ENCODE data around the gene GCNA.

DNA sequence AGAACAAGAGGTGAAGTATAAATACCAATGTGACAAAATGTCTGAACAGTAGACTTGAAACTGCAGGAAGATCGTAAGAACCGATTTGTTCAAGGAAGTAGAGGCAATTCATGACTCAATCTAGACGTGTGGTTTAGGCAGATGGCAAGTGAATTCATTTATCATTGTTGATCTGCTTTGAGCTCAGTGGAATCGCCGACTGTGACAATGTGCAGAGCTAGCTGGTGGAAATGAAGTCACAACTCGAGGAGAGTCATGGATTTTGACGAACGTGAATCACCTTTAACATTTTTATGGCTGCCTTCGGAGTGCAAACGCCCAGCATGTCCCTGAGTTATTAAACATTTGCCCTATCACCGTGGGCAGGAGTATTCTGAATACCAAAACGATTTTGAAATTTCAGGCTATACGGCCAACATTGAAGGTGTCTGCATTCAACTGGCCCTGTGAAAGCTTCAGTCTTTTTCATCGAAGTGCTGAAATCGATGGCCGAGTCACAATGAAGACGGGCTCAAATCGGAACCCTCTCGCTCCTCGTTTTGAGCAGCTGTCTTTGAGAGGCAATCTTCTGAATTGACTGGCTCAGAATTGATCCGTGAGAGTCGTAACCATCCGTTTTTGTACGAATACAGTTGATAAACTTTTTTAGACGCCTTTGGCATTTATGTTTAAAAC, 46.0 kb upstream of the GCNA start:
- TF ChIP-seq, protein P1, sequence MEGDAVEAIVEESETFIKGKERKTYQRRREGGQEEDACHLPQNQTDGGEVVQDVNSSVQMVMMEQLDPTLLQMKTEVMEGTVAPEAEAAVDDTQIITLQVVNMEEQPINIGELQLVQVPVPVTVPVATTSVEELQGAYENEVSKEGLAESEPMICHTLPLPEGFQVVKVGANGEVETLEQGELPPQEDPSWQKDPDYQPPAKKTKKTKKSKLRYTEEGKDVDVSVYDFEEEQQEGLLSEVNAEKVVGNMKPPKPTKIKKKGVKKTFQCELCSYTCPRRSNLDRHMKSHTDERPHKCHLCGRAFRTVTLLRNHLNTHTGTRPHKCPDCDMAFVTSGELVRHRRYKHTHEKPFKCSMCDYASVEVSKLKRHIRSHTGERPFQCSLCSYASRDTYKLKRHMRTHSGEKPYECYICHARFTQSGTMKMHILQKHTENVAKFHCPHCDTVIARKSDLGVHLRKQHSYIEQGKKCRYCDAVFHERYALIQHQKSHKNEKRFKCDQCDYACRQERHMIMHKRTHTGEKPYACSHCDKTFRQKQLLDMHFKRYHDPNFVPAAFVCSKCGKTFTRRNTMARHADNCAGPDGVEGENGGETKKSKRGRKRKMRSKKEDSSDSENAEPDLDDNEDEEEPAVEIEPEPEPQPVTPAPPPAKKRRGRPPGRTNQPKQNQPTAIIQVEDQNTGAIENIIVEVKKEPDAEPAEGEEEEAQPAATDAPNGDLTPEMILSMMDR (conservative IDR thresholded peaks at IDR 0.05), result no peak
- no peak for TF ChIP-seq ZFX (IDR thresholded peaks at IDR 0.05)
